Measurements from ENCODE around the gene ADCK2.
A peak's percentile ranks its signal among the peaks of the same experiment; 100 is the strongest.

The ADCK2 gene

GRCh38 chr7:140631602-140632001 is 41.1 kb upstream of the ADCK2 start:
- Histone ChIP-seq H3K4me3 (no peak overlapping the region), H3K27ac (peak overlapping the region in 1 of 2 donors; percentile 35)
- no peak for TF ChIP-seq CTCF (IDR thresholded peaks at IDR 0.05)
- no peak for DNase-seq (ENCODE audit: low spot score)

GRCh38 chr7:140635345-140635744 is 37.4 kb upstream of the ADCK2 start:
- no peak for DNase-seq (ENCODE audit: low spot score)
- TF ChIP-seq CTCF (IDR thresholded peaks at IDR 0.05) = no peak
- peak overlapping the region in 1 of 2 donors; percentile 17 for H3K27ac ChIP-seq
- H3K4me3 ChIP-seq = no peak overlapping the region

GRCh38 chr7:140635816-140636215 is 36.9 kb upstream of the ADCK2 start:
- Histone ChIP-seq H3K27ac (peak overlapping the region in 1 of 2 donors; percentile 17), H3K4me3 (no peak overlapping the region)
- no peak for TF ChIP-seq CTCF (IDR thresholded peaks at IDR 0.05)
- no peak for DNase-seq (ENCODE audit: low spot score)

GRCh38 chr7:140637400-140637799 is 35.3 kb upstream of the ADCK2 start:
- H3K4me3 ChIP-seq = no peak overlapping the region
- TF ChIP-seq CTCF (IDR thresholded peaks at IDR 0.05) = no peak
- H3K27ac ChIP-seq = peak overlapping the region in 1 of 2 donors; percentile 88
- DNase-seq (ENCODE audit: low spot score) = no peak

- H3K27ac ChIP-seq = peak overlapping the region in 1 of 2 donors; percentile 88
- DNase-seq (ENCODE audit: low spot score) = no peak
- TF ChIP-seq CTCF (IDR thresholded peaks at IDR 0.05) = no peak
- H3K4me3 ChIP-seq = peak overlapping the region; percentile 81
These were observed 34.5 kb upstream of the ADCK2 start for GRCh38 chr7:140638173-140638791.

GRCh38 chr7:140639366-140640053 is 33.2 kb upstream of the ADCK2 start:
- DNase-seq (ENCODE audit: low spot score) = no peak
- H3K4me3 ChIP-seq = peak overlapping the region; percentile 81
- peak overlapping the region; percentile 0 to 88 for H3K27ac ChIP-seq
- no peak for TF ChIP-seq CTCF (IDR thresholded peaks at IDR 0.05)

Data from coronary artery (tissue), 2 donors.